Stimulated activated CD4-positive, alpha-beta T cell treated with anti-CD3 and anti-CD28 coated beads, Interleukin-2, amount 100 ng/mL, for 48 hours (primary cell): ENCODE results near the gene SIL1.
"Not testable (repeated sequence)": the region's sequence is repeated elsewhere in the genome, so short reads cannot be mapped to it uniquely, and the experiment has no call there.

ENCODE experiments used
- DNase-seq, 2 donors: peaks; one replicate each; pipeline ENCODE4 v3.0.0-alpha.2; 2020

SIL1 gene

GRCh38 chr5:139062910-139063663 lies 135.1 kb downstream of the SIL1 start:
- DNase-seq: no peak

GRCh38 chr5:139061856-139062255 lies 136.3 kb downstream of the SIL1 start:
- no peak for DNase-seq

- no peak for DNase-seq
These were observed 136.9 kb downstream of the SIL1 start for GRCh38 chr5:139061274-139061673.

GRCh38 chr5:139058121-139058520 lies 140.0 kb downstream of the SIL1 start:
- no peak for DNase-seq

- not testable (repeated sequence) for DNase-seq
These were observed 140.9 kb downstream of the SIL1 start for GRCh38 chr5:139057045-139057939.

- DNase-seq: no peak
These were observed 145.2 kb downstream of the SIL1 start for GRCh38 chr5:139052975-139053374.

- DNase-seq: no peak
These were observed 146.8 kb downstream of the SIL1 start for GRCh38 chr5:139051392-139051791.

- no peak for DNase-seq
These were observed 147.7 kb downstream of the SIL1 start for GRCh38 chr5:139050432-139050831.

GRCh38 chr5:139049780-139050179 lies 148.4 kb downstream of the SIL1 start:
- DNase-seq: no peak

GRCh38 chr5:139046551-139046950 lies 151.6 kb downstream of the SIL1 start:
- no peak for DNase-seq

- DNase-seq: no peak
These were observed 154.8 kb downstream of the SIL1 start for GRCh38 chr5:139043157-139043905.

GRCh38 chr5:139040081-139040480 lies 158.1 kb downstream of the SIL1 start:
- no peak for DNase-seq

- no peak for DNase-seq
These were observed 159.4 kb downstream of the SIL1 start for GRCh38 chr5:139038613-139039305.

GRCh38 chr5:139037732-139038131 lies 160.4 kb downstream of the SIL1 start:
- no peak for DNase-seq

GRCh38 chr5:139036332-139036731 lies 161.8 kb downstream of the SIL1 start:
- DNase-seq: not testable (repeated sequence)

- DNase-seq: no peak
These were observed 171.0 kb downstream of the SIL1 start for GRCh38 chr5:139027150-139027549.

GRCh38 chr5:139025651-139026050 lies 172.5 kb downstream of the SIL1 start:
- DNase-seq: no peak

- no peak for DNase-seq
These were observed 174.9 kb downstream of the SIL1 start for GRCh38 chr5:139023286-139023685.

GRCh38 chr5:139022528-139022927 lies 175.6 kb downstream of the SIL1 start:
- no peak for DNase-seq

- no peak for DNase-seq
These were observed 176.8 kb downstream of the SIL1 start for GRCh38 chr5:139021346-139021745.

GRCh38 chr5:139019880-139020279 lies 178.3 kb downstream of the SIL1 start:
- no peak for DNase-seq

GRCh38 chr5:139019211-139019610 lies 179.0 kb downstream of the SIL1 start:
- DNase-seq: no peak

GRCh38 chr5:139017624-139018023 lies 180.5 kb downstream of the SIL1 start:
- DNase-seq: no peak
